Stimulated activated CD4-positive, alpha-beta T cell treated with anti-CD3 and anti-CD28 coated beads, Interleukin-2, amount 100 ng/mL, for 4 hours (primary cell): ENCODE measurements around the gene GTF2A1.

Source experiments
- DNase-seq: peaks from one replicate; pipeline ENCODE4 v3.0.0-alpha.2; 2020; ENCODE audit warnings: low read depth

GTF2A1 gene

GRCh38 chr14:81133400-81133799 lies 87.4 kb downstream of the GTF2A1 start:
- no peak for DNase-seq

- no peak for DNase-seq
Measured at GRCh38 chr14:81132468-81132867, 88.3 kb downstream of the GTF2A1 start.

- DNase-seq = no peak
Measured at GRCh38 chr14:81129242-81129641, 91.5 kb downstream of the GTF2A1 start.

- no peak for DNase-seq
Measured at GRCh38 chr14:81127785-81128184, 93.0 kb downstream of the GTF2A1 start.

- DNase-seq = no peak
Measured at GRCh38 chr14:81125536-81125935, 95.2 kb downstream of the GTF2A1 start.
